ENCODE measurements around the gene ZFHX3. TPM values are rescaled to one million over a fixed set of nuclear protein-coding genes. Genes with fewer than 3 reads are reported as not detected.

Gene ZFHX3
- total RNA-seq, 1 experiment from 2014 or later, result 2.2 TPM

Small RNA genes lying within 50 kb of the gene (small RNA-seq; reads per million reads assigned to genes)
- gene AC002044.1 (0 reads per million in 2 experiments), gene RNU7-71P (0 reads per million in 2 experiments)

All from SK-MEL-5 (cell line).